Activated naive CD8-positive, alpha-beta T cell treated with anti-CD3 and anti-CD28 coated beads, Interleukin-2, amount 50 U/mL, for 24 hours (primary cell): ENCODE results near the gene EMC8.
"Not testable (repeated sequence)": the region's sequence is repeated elsewhere in the genome, so short reads cannot be mapped to it uniquely, and the experiment has no call there.

Source experiments
- ATAC-seq: fragments of 150-1000 bp; cut with Tn5 transposase; one replicate; pipeline ENCODE4 v1.10.0; 2021
- DNase-seq: peaks from one replicate; pipeline ENCODE4 v3.0.0; 2021
- H3K27ac Mint-ChIP-seq: one replicate; pipeline ENCODE4 v1.8.0; 2021; ENCODE audit warnings: mild to moderate bottlenecking, mixed read lengths
- H3K27me3 Mint-ChIP-seq: one replicate; pipeline ENCODE4 v1.8.0; 2021; ENCODE audit warnings: mixed read lengths
- H3K36me3 Mint-ChIP-seq: one replicate; pipeline ENCODE4 v1.8.0; 2021; ENCODE audit warnings: low read depth, mixed read lengths
- H3K4me1 Mint-ChIP-seq: one replicate; pipeline ENCODE4 v1.8.0; 2021; ENCODE audit warnings: mixed read lengths
- H3K4me3 Mint-ChIP-seq: one replicate; pipeline ENCODE4 v1.8.0; 2021; ENCODE audit warnings: mild to moderate bottlenecking, moderate library complexity, mixed read lengths
- H3K9me3 Mint-ChIP-seq: one replicate; pipeline ENCODE4 v1.8.0; 2021; ENCODE audit warnings: mixed read lengths

The EMC8 gene

DNA sequence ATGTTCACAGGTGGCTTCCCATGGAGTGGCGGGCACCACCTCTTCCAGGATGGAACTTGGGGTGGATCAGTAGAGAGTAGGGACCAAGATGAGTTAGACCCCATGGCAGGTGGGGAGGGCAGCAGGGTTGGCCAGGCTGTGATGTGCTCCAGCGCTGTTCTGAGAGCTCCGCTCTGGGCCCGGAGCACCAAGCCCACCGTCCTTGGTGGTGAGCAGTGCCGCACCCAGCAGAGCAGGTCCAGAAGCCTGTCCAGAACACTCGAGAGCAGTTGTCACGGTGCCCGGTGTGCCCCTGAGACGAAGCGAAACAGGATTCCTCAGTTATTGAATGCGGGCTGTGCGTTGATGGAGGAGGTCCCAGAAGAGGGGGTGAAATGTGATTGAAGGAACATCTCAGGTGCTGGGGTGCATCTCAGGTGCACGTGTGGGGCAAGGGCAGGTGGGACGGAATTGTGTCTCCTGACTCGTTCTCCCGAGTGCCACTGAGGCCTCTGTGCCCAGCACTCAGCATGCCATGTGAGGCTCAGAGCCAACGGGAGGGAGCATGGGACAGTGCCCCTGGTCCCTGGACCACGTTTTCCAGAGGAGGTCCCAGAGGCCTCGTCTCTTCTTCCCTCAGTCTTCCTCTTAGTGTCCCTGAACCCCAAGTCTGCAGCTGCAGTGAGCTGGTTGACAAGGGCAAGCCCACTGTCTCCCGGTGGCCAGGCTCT is 39.7 kb upstream of the EMC8 start:
- Mint-ChIP-seq H3K27ac (no peak overlapping the region), H3K4me3 (no peak overlapping the region), H3K4me1 (no peaks in the 10 kb centered on the region), H3K27me3 (peaks cover 27% of the 10 kb centered on the region), H3K36me3 (no peaks in the 10 kb centered on the region), H3K9me3 (no peaks in the 10 kb centered on the region)
- no peak for DNase-seq
- no peak for ATAC-seq

DNA sequence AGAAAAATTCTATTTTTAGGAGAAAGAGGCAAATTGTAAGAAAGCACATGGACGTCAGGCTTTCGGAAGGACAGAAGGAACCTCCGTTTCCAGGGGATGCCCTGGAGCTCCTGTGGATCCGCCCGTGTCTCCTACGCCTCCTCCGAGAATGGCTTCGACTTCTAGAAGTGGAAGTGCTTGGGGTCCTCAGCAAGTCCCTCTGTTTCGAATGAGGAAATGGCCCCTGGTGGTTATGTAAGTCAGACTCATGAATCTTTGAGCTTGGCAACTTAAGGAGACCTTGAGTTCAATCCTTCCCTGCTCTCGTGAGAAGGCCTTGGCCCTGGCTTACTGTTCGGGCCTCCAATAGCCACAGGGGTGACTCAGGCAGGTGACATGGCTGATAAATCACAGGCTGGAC is 39.0 kb upstream of the EMC8 start:
- H3K27me3 Mint-ChIP-seq: peaks cover 29% of the 10 kb centered on the region
- no peak for ATAC-seq
- no peaks in the 10 kb centered on the region for H3K9me3 Mint-ChIP-seq
- no peak overlapping the region for H3K27ac Mint-ChIP-seq
- H3K4me3 Mint-ChIP-seq: no peak overlapping the region
- no peaks in the 10 kb centered on the region for H3K36me3 Mint-ChIP-seq
- H3K4me1 Mint-ChIP-seq: no peaks in the 10 kb centered on the region
- DNase-seq: no peak

DNA sequence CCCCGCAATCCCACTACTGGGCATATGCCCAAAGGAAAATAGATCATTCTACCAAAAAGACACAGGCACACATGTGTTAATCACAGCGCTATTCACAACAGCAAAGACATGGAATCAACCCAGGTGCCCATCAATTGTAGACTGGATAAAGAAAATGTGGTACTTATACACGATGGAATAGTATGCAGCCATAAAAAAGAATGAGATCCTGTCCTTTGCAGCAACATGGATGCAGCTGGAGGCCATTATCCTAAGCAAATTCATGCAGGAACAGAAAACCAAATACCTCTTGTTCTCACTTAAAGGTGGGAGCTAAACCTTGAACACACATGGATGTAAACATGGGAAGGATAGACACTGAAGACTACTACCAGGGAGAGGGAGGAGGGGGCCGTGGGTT is 38.3 kb upstream of the EMC8 start:
- H3K36me3 Mint-ChIP-seq, ATAC-seq, H3K9me3 Mint-ChIP-seq: not testable (repeated sequence)

DNA sequence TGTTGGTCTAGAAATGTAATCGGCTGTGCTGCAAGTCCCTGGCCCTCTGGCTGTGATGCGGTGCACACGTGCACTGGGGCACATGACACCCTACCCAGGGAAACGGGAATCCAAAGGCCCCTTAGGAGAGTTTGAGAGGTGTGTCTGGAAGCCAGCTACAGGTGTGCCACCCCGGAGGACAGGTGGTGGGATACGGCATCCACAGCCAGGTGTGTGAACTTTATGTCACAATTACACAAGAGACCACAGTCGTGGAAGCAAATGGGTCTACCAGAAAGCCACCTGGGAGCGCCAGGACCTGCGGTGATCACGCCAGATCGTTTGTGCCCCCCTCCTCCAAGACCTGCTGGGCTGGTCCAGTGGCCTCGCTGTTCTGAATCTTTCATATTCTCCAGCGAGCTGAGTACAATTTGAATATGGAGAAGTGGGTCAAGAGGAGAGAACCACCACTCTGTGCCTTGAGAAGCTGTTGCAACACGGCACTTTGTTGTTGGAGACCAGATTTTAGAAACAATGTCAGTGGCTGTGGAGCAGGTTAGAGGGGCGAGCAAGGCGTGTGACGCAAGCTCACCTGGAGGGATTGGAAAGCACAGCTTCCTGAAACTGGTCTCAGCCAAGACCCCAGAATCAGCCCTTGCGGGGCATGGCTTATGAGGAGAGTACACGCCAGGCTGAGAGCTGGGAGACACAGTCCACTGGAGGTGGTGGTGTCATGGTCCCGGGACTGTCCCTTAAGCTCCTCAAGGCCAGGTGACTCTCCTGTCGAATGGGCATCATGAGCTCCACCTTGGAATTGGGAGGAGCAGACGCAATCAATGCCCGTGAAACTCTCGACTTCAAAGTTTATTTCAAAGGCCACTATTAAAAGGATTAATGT is 37.6 kb upstream of the EMC8 start:
- Mint-ChIP-seq H3K27me3 (peaks cover 39% of the 10 kb centered on the region), H3K4me3 (no peak overlapping the region), H3K36me3 (no peaks in the 10 kb centered on the region), H3K4me1 (peaks cover 3% of the 10 kb centered on the region), H3K9me3 (no peaks in the 10 kb centered on the region), H3K27ac (no peak overlapping the region)
- DNase-seq (no peak), ATAC-seq (no peak)

More for the DNA sequence above, 38.3 kb upstream of the EMC8 start:
- peaks cover 35% of the 10 kb centered on the region for H3K27me3 Mint-ChIP-seq
- DNase-seq, H3K4me3 Mint-ChIP-seq, H3K4me1 Mint-ChIP-seq, H3K27ac Mint-ChIP-seq: not testable (repeated sequence)

DNA sequence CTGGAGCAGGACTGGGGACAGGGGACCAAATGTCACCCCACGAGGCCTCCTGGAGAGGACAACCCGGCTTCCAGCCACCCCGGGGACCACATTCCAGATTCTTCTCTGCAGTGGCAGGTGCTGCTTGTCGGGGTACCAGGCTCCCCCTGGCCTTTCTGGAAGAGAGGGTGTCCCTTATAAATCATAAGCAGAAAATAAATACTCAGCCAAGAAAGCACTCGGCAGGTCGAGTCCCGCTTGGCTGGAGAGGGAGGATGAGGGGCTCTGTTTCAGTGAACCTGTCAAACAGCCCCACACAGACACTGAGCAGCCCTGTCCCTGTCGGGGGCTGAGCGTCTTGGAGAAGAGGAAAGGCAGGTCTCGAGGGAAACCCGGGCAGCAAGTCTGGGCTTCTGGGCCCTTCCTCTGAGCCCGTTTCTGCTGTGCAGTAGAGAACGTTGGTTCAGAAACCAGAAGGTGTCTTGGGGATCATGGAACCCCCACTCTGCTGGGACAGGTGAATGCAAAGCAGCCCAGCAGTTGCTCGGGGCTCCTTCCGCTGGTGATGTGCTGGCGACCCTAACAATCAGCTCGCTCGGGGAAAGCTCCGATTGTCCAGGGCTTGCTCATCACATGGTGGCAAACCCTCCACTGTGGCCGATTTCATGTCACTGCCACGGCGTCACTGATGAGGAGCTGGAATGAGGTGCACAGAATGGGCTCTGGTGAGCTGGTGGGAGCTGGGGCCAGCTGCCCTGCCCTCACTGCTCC is 36.8 kb upstream of the EMC8 start:
- no peaks in the 10 kb centered on the region for H3K36me3 Mint-ChIP-seq
- H3K4me3 Mint-ChIP-seq: no peak overlapping the region
- H3K4me1 Mint-ChIP-seq: peaks cover 3% of the 10 kb centered on the region
- DNase-seq (no peak), ATAC-seq (no peak)
- H3K27ac Mint-ChIP-seq: no peak overlapping the region
- H3K9me3 Mint-ChIP-seq: no peaks in the 10 kb centered on the region
- H3K27me3 Mint-ChIP-seq: peaks cover 46% of the 10 kb centered on the region

DNA sequence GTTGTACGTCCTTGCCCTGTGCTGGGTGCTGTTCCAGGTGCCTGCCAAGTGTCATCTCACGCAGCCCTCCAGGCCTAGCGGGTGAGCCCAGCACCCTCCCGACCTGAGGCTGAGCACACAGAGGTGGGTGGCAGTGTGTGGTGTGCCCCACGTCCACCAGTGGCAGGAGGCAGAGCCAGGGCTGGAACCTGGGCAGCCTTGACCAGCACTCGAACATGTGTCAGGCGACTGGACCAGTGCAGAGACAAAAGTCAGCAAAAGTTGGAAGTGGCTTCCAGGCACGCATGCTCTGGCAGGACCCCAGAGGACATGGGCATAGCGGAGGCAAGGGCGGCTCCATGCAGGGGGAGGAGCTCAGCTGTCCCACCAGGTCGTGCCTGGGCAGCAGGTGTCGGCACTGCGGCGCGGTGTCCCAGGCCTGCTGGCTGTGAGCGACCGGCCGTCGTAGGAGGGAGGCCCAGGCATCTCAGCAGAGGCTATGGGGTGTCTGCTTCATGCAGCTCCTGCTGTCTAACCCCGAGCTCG is 35.9 kb upstream of the EMC8 start:
- no peak for ATAC-seq
- Mint-ChIP-seq H3K4me3 (no peak overlapping the region), H3K27me3 (peaks cover 51% of the 10 kb centered on the region), H3K4me1 (peaks cover 3% of the 10 kb centered on the region), H3K36me3 (no peaks in the 10 kb centered on the region), H3K9me3 (no peaks in the 10 kb centered on the region), H3K27ac (no peak overlapping the region)
- no peak for DNase-seq

DNA sequence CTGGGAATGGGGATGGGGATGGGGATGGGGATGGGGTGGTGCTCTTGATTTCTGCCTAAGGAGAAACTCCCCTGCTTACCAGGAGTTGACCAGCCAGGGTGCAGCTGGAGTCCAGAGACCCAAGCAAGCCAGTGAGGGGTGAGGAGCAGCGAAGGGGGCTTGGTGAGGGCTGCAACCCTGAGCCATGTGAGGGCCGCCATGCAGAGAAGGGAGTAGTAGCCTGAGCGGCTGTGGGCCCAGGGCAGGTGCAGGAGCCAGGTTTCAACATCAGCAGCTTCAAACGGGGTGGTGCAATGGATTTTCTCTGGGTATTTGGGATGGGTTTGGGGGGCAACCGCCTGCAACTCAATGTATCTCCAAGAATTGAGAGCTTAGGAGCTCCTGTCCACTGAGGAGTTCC is 35.4 kb upstream of the EMC8 start:
- H3K4me3 Mint-ChIP-seq: no peak overlapping the region
- no peaks in the 10 kb centered on the region for H3K36me3 Mint-ChIP-seq
- H3K9me3 Mint-ChIP-seq: no peaks in the 10 kb centered on the region
- no peak overlapping the region for H3K27ac Mint-ChIP-seq
- DNase-seq: no peak
- no peak for ATAC-seq
- peaks cover 49% of the 10 kb centered on the region for H3K27me3 Mint-ChIP-seq
- H3K4me1 Mint-ChIP-seq: peaks cover 3% of the 10 kb centered on the region

DNA sequence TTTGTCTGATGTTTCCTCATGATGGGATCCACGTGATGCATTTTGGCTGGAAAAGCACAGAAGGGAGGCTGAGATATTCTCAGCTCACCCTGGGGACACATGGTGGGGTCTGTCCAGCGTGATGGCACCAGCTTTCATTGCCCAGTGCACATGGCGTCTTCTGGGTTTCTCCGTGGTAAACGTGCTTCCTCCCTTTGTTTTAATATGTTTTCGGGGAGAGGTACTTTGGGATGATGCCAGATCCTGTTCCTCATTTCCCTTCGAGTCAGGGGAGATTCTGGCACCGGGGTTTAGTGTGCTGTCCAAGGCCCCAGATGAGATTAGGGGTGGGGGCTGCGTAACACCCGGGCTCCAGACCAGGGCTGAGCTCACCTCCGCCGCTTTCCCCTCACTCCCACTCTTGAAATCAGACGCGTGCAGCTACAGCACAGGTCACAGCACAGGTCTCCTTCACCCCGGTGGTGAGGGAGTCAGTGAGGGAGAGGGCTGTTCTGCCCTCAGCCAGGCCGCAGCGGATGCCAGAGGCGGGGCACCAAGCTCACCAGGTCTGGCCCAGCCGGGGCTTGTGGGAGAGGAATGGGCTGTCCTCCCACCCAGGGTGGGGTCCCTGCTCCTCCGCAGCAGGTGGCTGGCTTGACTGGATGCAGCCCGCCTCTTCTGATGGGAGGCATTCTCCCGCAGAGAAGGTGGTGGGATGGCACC is 34.0 kb upstream of the EMC8 start:
- H3K27me3 Mint-ChIP-seq: peaks cover 49% of the 10 kb centered on the region
- H3K27ac Mint-ChIP-seq: no peak overlapping the region
- no peaks in the 10 kb centered on the region for H3K9me3 Mint-ChIP-seq
- DNase-seq: no peak
- H3K4me3 Mint-ChIP-seq: no peak overlapping the region
- no peak for ATAC-seq
- peaks cover 14% of the 10 kb centered on the region for H3K4me1 Mint-ChIP-seq
- no peaks in the 10 kb centered on the region for H3K36me3 Mint-ChIP-seq

DNA sequence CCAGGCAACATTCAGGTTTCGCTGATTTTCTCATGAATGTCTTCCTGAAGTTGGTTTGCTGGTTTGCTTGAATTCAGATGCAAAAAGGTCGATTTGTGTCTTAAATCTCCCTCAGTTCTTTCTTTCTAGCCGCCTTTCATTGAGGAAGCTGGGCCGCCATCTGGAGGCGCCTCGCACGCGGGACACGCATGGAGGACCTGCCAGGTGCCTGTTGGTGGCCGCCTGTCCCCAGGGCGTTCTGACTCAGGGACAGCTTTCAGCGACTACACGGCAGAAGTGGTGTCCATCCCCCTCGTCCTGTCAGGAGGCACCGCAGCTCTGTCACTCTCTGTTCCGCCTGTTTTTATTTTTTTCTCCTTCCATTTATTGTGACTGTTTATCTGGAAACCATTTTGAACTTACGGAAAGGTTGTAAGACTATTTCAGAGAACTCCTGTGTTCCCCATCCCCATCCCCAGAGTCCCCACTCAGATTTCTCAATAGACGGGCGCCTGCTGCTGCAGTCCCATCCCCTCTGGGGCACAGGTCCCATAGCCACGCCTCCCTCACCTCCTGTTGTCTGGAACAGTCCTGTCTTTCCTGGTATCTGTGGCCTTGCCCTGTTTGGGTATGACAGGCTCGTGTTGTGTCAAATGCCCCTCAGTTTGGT is 33.4 kb upstream of the EMC8 start:
- ATAC-seq (no peak), DNase-seq (no peak)
- peaks cover 46% of the 10 kb centered on the region for H3K27me3 Mint-ChIP-seq
- H3K9me3 Mint-ChIP-seq: no peaks in the 10 kb centered on the region
- H3K27ac Mint-ChIP-seq: peak overlapping the region; percentile 64
- no peaks in the 10 kb centered on the region for H3K36me3 Mint-ChIP-seq
- no peak overlapping the region for H3K4me3 Mint-ChIP-seq
- H3K4me1 Mint-ChIP-seq: peaks cover 14% of the 10 kb centered on the region

DNA sequence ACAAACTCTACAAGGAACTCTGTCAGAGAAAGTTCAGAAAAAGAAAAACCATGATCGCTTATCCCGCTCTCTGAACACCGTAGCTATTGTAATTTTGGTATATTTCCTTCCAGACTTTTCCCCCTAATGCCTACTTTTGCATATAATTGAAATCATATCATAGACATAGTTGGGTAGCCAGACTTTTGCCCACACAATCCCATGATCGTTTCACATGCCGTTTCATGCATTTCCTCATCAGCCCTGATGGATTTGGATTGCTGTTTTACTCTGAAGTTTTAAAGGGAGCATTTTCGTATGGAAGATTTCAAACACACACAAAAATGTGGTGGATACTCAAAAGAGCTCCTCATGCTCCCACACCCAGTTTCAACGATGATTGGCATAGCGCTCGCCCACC is 31.5 kb upstream of the EMC8 start:
- no peak overlapping the region for H3K27ac Mint-ChIP-seq
- no peak for ATAC-seq
- peaks cover 14% of the 10 kb centered on the region for H3K4me1 Mint-ChIP-seq
- H3K4me3 Mint-ChIP-seq: no peak overlapping the region
- H3K27me3 Mint-ChIP-seq: peaks cover 34% of the 10 kb centered on the region
- DNase-seq: no peak
- H3K36me3 Mint-ChIP-seq: no peaks in the 10 kb centered on the region
- no peaks in the 10 kb centered on the region for H3K9me3 Mint-ChIP-seq

DNA sequence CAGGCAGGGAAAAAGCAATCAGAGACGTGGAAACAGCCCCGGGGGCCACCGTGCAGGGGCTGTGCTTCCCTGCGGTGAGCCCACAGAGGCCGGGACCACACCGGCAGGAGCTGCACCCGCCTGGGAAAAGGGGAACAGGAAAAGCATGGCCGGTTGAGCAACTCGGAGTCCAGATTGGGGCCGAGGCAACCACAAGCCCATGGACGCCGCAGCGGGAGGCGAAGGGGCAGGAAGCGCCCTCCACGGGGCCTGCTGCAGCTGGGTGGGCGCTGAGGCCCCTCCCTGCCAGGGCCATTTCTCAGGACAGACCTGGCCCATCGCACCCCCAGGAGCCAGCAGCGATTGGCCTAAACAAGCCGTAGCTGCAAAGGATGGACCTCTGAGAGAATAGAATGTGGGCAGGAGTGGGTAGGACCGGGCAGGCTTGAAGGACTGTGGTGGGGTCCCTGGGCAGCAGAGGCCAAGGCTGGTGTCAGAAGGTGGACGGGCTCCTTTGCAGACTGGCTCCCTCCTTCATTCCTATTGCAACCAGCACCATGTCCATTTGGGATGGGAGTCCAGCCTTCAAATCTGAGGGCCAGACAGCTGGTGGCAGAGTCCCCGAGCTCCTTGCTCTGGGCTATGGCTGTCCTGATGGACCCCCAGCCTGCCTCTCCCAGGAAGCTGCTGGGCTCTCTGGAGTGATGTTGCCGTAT is 30.6 kb upstream of the EMC8 start:
- Mint-ChIP-seq H3K27ac (no peak overlapping the region), H3K9me3 (no peaks in the 10 kb centered on the region), H3K27me3 (peaks cover 32% of the 10 kb centered on the region), H3K4me3 (peak overlapping the region; percentile 38), H3K4me1 (peaks cover 14% of the 10 kb centered on the region), H3K36me3 (no peaks in the 10 kb centered on the region)
- ATAC-seq (no peak), DNase-seq (no peak)

DNA sequence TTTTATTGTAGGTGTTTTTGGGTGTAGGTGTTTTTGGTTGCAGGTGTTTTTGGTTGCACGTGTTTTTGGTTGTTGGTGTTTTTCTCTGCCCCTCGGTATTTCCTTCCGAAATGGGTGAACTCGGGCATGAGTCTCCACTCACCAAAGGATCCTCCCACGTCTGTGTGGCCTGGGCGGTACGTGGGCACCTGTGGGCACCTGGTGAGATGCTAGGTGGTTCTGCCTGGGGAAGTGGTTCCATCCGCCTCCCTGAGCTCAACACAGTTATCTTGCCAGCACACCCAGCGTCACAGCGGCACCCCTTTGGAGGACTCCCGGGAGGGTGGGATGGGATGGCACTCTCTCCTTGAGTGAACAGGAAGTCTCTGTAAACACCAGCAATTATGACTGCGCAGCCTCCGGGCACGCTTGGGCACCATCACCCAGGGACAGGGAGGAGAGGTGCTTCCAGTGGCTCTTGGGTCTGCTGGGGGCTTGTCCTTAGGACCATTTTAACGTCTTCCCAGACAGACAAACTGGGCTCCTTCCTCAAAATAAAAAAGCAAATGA is 29.9 kb upstream of the EMC8 start:
- Mint-ChIP-seq H3K27me3 (peaks cover 28% of the 10 kb centered on the region), H3K36me3 (no peaks in the 10 kb centered on the region), H3K4me3 (peak overlapping the region; percentile 38), H3K27ac (no peak overlapping the region), H3K4me1 (peaks cover 14% of the 10 kb centered on the region), H3K9me3 (no peaks in the 10 kb centered on the region)
- DNase-seq (no peak), ATAC-seq (no peak)

DNA sequence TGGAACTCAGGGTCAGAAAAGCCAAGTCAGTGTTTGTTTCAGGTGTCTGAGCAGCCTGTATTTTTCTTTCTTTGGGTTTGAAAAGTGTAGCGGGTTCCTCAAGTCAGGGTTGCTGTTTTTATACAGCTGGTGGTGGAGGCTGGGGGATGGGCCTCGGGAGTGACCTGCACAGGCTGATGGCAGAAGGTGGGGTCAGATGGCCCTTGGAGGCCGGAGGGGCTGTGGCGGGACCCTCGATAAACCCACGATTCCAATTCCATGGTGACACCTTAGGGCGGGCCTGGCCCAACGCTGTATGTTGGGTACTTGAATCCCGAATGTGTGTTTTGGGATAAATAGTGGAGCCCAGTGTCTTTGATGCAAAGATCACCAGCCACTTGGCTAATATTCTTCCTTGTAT is 28.8 kb upstream of the EMC8 start:
- no peaks in the 10 kb centered on the region for H3K36me3 Mint-ChIP-seq
- ATAC-seq (no peak), DNase-seq (no peak)
- no peaks in the 10 kb centered on the region for H3K9me3 Mint-ChIP-seq
- no peak overlapping the region for H3K27ac Mint-ChIP-seq
- no peak overlapping the region for H3K4me3 Mint-ChIP-seq
- H3K4me1 Mint-ChIP-seq: peaks cover 14% of the 10 kb centered on the region
- peaks cover 25% of the 10 kb centered on the region for H3K27me3 Mint-ChIP-seq
